Inflammatory macrophage (primary cell): Measurements from ENCODE around the gene DICER1.

Experiments used
- DNase-seq, 2 donors: peaks; one replicate each; pipeline ENCODE4 v3.0.0-alpha.2; 2020 to 2022

The DICER1 gene

GRCh38 chr14:95057851-95058250 lies 99.5 kb downstream of the DICER1 start:
- no peak for DNase-seq

DNA sequence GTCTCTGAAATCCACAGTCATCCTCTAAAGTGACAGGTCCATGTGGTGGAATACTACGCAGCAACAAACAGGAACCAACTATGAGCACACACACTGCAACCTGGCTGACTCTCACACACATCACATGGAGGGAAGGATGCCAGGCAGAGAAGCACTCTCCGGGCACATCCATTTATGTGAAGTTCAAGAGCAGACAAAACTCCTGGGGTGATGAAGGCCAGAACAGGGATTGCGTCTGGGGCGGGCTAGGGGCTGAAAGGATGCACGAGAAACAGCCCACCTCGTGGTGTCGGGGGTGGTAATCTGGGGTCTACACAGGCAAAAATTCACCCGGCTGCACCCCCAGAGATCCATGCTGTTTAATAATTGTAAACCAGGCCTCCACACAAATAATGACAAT lies 100.2 kb downstream of the DICER1 start:
- DNase-seq: no peak

DNA sequence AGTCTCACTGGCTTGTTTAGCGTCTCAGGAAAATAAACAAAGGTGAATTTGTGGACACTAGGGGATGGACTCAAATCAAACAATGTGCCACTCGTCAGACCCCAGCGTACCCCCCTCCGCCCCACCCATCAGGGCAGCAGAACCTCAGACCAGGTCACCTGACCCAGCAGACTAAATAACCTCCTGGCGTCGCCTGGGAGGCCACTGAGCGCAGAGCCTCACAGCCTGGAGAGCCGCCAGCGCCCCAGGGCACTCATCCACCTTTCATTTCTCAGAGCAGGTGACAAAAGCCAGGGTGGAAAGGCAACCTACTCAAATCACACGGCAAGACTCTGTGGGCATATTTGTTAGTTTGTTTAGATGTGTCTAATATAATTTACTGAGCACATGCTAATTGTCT lies 100.9 kb downstream of the DICER1 start:
- DNase-seq: no peak

- no peak for DNase-seq
Measured at GRCh38 chr14:95055318-95055717, 102.0 kb downstream of the DICER1 start.

- DNase-seq: no peak
Measured at GRCh38 chr14:95054346-95055280, 102.7 kb downstream of the DICER1 start.

DNA sequence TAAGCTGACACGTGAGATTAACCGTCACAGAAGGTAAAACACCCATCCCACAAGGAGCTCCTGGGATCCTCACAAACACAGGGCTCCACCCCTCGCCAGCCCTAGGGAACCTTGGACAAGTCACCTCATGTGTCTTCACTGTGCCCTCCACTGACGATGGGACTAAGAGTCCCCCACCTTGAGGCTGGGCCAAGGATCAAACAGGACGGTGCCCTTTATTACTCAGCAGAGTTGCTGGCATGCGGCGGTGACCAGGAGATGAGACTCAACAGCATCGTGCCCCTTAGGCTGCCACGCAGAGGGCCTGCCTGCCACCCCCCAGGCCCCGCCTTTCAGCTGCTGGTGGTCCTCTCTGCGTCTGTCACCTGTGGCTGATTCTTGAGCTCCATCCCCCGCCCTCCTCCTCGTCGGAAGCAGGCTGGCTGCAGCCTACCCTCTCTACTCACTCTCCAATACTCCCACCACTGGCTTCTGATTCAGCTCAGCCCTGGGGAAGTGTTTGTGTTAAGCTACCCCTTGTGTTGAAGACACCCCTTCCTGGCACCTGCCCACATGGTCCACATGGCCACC lies 105.2 kb downstream of the DICER1 start:
- no peak for DNase-seq

- no peak for DNase-seq
Measured at GRCh38 chr14:95049952-95050351, 107.4 kb downstream of the DICER1 start.

GRCh38 chr14:95048771-95049312 lies 108.5 kb downstream of the DICER1 start:
- DNase-seq: no peak

DNA sequence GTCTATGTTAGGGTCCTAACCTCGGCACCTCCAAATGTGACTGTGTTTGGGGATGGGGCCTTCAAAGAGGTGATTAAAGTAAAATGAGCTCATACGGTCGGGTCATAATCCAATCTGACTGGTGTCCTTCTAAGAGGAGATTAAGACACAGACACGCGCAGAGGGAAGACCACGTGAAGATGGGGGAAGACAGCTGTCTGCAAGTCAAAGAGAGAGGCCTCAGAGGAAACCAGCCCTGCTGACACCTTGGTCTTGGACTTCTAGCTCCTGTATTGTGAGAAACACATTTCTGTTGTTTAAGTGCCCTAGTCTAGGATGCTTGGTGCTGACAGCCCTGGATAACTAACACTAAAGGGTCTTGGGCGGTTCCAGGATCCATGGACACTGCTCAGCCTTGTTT lies 109.6 kb downstream of the DICER1 start:
- no peak for DNase-seq

DNA sequence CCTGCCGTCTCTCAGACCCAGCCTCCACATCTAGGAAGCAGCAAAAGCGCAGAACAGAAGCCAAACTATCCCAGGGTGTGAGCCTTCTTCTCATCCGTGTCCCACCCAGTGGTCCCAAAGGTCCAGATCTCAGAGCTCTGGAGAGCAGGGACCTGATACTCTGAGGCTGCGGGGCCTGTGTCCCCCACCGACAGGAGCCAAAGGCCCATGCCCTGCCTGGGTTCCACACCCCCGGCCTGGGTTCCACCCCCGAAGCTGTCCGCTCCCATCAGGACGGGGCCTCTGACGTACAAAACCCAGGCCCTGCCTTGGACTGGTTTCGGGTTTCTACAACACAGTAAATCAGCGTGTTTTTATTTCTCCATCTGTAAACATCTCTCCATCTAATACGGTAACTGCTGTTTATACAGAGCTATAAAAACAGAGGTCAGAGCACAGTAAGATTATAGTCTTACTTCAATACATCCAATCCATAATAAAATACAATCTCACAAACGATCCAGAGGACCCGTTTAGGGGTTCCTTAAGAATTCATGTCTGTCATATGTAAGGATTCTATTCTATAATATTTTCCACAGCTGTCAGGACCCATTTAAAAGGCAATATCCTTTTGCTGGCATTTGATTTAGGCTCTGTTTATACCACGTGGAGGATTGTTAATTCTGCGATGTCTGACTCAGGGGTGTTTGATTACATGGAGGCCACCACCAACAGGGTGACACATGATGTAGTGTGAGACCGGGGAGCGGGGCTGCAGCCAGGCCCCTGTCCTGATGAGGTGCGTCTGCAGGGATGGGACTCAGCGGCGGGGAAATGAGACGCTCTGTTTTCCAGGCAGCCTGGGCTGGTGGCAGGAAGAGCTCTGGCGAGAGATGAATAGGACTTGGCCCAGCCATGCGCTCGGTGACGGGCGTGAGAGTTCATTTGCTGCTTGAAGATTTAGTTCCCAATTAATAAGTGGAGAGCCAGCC lies 110.3 kb downstream of the DICER1 start:
- no peak for DNase-seq

GRCh38 chr14:95045836-95046430 lies 111.4 kb downstream of the DICER1 start:
- no peak for DNase-seq

DNA sequence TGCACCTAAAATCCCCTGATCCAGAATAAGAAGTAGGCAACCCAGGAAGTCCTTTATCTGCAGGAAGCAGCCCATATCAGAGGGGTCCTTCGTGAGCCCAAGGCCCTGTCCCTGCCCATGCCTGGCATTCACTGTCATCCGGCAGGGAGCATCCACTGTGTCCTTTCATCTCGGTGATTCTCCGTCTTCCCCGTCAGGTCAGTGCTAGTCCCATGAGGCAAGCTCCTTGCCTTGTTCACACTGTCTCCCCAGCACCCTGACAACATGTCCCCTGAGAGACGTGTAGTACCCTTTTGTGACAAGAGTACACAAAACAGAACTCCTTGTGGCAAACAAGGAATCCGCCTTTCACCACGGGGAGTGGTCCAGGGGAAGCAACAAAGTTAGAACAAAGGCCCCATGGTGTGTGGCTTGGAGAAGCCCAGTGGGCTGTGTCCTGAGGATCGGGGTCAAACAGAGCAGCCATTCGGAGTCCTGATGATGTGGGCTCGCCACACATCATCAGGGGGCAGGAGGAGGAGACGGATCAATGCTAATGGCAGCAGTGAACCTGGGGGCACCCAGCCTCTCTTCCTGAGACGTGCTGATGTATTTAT lies 112.1 kb downstream of the DICER1 start:
- DNase-seq: no peak

GRCh38 chr14:95044463-95045105 lies 112.7 kb downstream of the DICER1 start:
- no peak for DNase-seq

DNA sequence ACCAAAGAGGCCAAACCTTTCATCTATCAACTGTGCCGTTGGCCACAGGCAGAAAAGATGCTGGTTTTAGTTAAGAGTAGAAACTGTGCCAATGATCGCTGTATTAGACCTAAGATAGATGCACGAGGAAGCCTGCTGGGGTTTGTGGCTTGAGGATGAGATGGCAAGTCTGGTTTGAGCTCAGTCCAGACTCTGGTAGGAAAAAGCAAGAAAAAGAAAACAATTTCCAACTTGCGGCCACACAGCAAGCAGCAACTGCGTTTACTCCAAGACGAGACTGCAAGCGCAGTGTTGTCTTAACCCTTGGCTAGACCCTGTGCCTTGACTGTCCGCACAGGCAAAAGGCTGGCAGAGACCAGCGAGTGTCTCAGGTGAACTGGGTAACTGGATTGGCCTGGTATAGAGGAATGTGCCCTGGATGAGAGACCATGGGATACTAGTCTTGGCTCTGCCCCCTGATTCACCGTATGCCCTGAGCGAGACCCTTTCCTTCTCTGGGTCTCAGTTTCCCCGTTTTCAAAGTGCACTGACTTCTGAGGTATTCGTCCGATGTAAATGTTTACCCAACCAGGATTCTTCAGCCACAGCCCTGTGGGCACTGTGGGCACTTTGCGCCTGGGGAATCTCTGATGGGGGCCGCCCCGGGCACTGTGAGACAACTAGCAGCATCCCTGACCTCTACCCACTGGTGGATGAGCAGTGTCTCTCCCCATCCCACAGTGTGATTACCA lies 113.4 kb downstream of the DICER1 start:
- DNase-seq: no peak

DNA sequence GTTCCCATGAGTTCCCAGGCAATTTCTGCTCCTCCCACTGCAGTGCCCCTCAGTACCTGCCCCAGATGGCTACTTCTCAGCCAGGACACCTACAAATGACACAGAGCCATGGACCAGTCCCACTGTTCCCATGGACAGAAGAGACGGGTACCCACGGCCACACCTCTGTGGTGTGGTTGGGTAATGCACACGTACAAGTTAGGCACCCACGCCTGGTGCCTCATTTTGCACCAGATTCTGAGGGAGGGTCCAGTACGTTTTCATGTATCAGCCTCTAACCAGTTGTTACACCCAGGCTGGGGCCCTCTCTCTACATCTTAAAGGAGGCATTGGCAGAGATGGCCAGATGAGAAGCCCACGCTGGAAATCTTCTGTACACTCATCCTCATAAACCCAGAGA lies 114.0 kb downstream of the DICER1 start:
- DNase-seq: no peak

- DNase-seq: no peak
Measured at GRCh38 chr14:95041477-95042020, 115.8 kb downstream of the DICER1 start.

DNA sequence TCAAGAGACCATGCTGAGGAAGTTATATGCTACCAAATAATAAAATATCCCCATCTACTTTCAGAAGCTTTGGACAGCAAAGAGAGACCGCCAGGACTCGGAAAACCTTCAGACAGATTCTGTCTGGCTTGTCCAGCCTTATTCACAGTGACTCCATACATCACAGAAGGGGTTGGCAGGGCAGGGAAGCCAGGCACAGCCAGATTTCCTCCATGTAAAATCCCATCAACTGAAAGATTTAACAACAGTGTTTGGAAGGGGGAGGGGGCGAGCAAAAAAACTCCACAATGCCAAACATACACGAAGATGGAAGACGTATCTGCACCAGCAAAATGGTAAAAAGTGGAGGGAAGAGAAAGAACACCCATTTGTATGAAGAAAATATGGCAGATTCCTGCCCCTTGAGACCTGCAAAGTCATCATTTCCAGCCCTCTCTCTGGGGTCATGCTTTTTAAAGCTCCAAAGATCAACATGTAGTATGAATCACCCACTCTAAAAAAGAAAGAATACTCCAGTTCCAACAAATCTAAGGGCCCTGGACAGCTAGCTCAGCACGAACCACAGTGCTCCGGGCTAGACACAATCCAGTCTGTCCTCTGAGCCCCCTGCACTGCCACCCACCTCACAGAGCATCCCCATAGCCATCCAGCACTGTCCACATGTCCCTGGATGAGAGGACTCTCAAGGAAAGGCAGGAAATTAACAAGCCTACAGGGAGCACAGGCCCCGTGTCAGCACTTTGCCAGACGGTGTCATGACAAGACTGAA lies 116.4 kb downstream of the DICER1 start:
- no peak for DNase-seq

DNA sequence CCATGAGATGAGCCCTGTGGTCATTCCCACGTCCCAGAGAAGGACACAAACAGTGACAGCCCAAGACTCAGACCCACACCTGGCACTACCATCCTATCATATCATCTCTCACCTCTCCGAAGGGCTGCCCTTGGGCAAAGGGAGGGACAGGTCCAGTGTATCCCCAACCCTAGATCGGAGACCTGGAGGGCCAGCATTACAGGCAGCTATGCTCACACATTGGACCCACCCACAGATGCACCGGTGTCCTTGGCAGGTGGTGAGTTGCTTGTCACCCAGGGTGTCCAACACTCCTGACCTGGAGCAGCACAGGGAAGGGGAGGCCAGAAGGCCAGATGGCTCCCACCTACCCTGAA lies 117.4 kb downstream of the DICER1 start:
- DNase-seq: no peak

GRCh38 chr14:95039259-95039992 lies 117.9 kb downstream of the DICER1 start:
- DNase-seq: no peak
